IPS DF 19.7 (cell line): Measurements from ENCODE around the gene GIPR.

Experiments
- DNase-seq: peaks from one replicate; pipeline ENCODE4 v3.0.0-alpha.2; 2013; ENCODE audit warnings: low read depth, low spot score

Gene GIPR

GRCh38 chr19:45730368-45731288 is 62.6 kb downstream of the GIPR start, which contains the start of gene FBXO46:
TSS of gene FBXO46 (minus strand) at chr19:45730896. CDS start at chr19:45713495, 17,401 bp downstream.
- peak; percentile 98 for DNase-seq
